ENCODE results near the gene DNAH8.

DNA sequence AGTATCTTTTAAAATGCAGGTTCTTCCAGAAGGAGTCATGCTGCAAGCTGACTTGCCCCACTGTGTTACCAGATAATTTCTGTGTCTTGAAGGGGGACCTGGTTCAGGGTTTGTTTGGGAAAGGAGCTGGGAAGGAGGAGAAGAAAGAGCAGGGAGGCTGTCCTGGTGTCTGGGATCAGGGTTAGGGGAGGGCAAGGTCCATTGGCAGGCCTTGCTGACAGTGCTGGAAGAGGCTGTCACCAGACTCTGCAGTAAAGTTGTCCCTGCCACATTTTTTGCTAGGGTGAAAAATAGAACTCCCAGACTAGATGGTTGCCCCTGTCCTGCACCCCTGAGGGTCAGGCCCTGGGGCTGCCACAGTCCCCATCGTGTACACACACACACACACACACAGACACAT lies 348.4 kb downstream of the DNAH8 start:
- TF ChIP-seq CTCF (IDR thresholded peaks at IDR 0.05) (no peak), POLR2A (IDR thresholded peaks at IDR 0.05) (no peak)

All from testis (tissue), 2 donors.